ENCODE results near the gene CAMKMT.
A peak's percentile ranks its signal among the peaks of the same experiment; 100 is the strongest.

CAMKMT gene

DNA sequence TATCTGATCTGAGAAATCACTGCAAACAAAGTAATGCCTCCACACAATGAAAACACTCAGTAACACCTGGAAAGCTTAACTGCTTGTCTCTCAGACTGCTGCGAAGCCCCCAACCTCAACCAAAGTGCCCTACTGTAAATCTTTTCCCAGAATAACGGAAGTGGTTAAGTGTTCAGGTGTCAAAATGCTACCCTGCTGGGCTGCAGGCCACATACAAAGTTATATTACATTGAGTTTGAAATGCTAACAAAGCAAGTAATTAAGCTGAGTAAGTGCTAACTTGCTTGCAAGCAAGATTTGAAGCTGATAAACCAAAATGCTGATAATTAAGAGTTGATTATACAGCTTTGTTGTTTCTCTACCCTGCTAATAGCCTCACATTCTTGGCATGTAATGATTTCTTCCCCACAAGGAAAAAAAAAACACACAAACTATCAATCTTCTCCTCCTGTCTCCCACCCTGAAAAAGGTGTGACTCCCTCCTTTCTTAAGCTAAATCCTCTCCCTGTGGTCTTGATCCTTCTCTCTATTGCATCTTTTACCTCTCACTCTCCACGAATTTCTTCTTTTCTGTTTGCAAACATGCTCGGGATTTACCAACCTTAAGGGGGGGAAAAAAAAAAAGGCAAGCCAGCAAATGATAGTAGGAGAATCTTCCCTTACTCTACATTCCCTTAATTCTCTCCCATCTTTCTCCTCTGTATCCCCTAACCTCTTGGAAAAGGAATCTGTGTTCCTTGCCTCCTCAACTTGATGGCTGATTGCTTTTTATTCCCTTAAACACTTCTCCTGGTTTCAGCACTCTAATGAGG lies 312.9 kb downstream of the CAMKMT start:
- Mint-ChIP-seq H3K4me1 (no peaks in the 10 kb centered on the region), H3K36me3 (ENCODE audit: insufficient read depth) (no peaks in the 10 kb centered on the region), H3K27ac (ENCODE audit: low read depth) (no peak overlapping the region), H3K27me3 (no peaks in the 10 kb centered on the region), H3K4me3 (no peak overlapping the region), H3K9me3 (no peaks in the 10 kb centered on the region)
- peak; percentile 32 for ATAC-seq (replicated peaks; ENCODE audit: extremely low read depth, poor library complexity, severe bottlenecking)
- no peak for DNase-seq (ENCODE audit: low spot score in 2 of 2)

DNA sequence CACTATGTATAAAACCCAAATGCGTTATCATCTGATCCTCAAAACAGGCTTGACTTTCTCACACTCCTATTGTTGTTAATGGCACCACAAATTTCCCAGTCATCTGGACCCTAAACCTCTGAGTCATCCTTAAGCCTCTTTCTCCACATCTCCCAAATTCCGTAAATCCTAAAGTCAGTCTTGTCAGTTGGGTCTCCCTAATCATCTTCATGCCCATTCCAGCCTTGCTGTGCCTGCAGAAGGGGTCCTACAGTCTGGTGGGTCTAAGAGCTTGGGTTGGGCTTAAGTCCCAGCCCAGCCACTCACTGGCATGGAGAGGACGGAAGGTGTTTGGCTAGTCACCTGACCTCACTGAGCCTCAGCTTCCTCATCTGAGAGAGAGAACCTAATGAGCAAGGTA lies 314.6 kb downstream of the CAMKMT start:
- H3K27me3 Mint-ChIP-seq, result no peaks in the 10 kb centered on the region

GRCh38 chr2:44679584-44679983 lies 317.8 kb downstream of the CAMKMT start:
- Mint-ChIP-seq H3K4me1 (no peaks in the 10 kb centered on the region), H3K36me3 (ENCODE audit: insufficient read depth) (peaks cover 4% of the 10 kb centered on the region), H3K4me3 (no peak overlapping the region), H3K27me3 (no peaks in the 10 kb centered on the region), H3K9me3 (no peaks in the 10 kb centered on the region), H3K27ac (ENCODE audit: low read depth) (no peak overlapping the region)
- ATAC-seq (replicated peaks; ENCODE audit: extremely low read depth, poor library complexity, severe bottlenecking) (no peak), DNase-seq (ENCODE audit: low spot score in 2 of 2) (no peak)

More for the DNA sequence above, 314.6 kb downstream of the CAMKMT start:
- H3K9me3 Mint-ChIP-seq, result no peaks in the 10 kb centered on the region
- no peak overlapping the region for H3K4me3 Mint-ChIP-seq
- no peaks in the 10 kb centered on the region for H3K4me1 Mint-ChIP-seq
- ATAC-seq (replicated peaks; ENCODE audit: extremely low read depth, poor library complexity, severe bottlenecking), result no peak
- peaks cover 2% of the 10 kb centered on the region for H3K36me3 Mint-ChIP-seq (ENCODE audit: insufficient read depth)
- no peak overlapping the region for H3K27ac Mint-ChIP-seq (ENCODE audit: low read depth)
- no peak for DNase-seq (ENCODE audit: low spot score in 2 of 2)

DNA sequence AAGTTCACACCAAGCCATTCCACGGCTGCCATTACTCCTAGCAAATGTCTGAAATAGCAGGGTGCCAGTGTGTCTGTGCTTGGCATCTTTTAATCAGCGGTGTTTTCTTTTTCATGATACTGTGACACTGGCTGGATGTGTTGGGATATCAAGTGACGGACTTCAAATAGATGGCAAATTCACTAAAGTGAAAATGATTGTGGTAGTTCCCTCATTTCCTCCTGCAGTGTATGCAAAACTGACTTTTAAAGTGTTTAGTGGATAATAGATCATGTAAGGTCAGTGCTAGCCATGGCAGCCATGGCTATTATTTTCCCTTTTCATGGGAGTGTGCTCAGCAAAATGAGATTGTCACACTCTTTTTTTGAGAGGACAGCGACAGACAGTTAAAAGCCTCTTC lies 318.2 kb downstream of the CAMKMT start:
- peaks cover 4% of the 10 kb centered on the region for H3K36me3 Mint-ChIP-seq (ENCODE audit: insufficient read depth)
- H3K27me3 Mint-ChIP-seq, result no peaks in the 10 kb centered on the region

GRCh38 chr2:44680424-44680971 lies 318.8 kb downstream of the CAMKMT start:
- no peaks in the 10 kb centered on the region for H3K9me3 Mint-ChIP-seq
- H3K4me3 Mint-ChIP-seq, result no peak overlapping the region
- H3K4me1 Mint-ChIP-seq, result no peaks in the 10 kb centered on the region
- H3K36me3 Mint-ChIP-seq (ENCODE audit: insufficient read depth), result peaks cover 5% of the 10 kb centered on the region
- no peak for DNase-seq (ENCODE audit: low spot score in 2 of 2)
- no peaks in the 10 kb centered on the region for H3K27me3 Mint-ChIP-seq
- H3K27ac Mint-ChIP-seq (ENCODE audit: low read depth), result no peak overlapping the region
- ATAC-seq (replicated peaks; ENCODE audit: extremely low read depth, poor library complexity, severe bottlenecking), result no peak

More for the DNA sequence above, 318.2 kb downstream of the CAMKMT start:
- H3K4me1 Mint-ChIP-seq, result no peaks in the 10 kb centered on the region
- ATAC-seq (replicated peaks; ENCODE audit: extremely low read depth, poor library complexity, severe bottlenecking) (no peak), DNase-seq (ENCODE audit: low spot score in 2 of 2) (no peak)
- H3K27ac Mint-ChIP-seq (ENCODE audit: low read depth), result no peak overlapping the region
- H3K9me3 Mint-ChIP-seq, result no peaks in the 10 kb centered on the region
- no peak overlapping the region for H3K4me3 Mint-ChIP-seq

DNA sequence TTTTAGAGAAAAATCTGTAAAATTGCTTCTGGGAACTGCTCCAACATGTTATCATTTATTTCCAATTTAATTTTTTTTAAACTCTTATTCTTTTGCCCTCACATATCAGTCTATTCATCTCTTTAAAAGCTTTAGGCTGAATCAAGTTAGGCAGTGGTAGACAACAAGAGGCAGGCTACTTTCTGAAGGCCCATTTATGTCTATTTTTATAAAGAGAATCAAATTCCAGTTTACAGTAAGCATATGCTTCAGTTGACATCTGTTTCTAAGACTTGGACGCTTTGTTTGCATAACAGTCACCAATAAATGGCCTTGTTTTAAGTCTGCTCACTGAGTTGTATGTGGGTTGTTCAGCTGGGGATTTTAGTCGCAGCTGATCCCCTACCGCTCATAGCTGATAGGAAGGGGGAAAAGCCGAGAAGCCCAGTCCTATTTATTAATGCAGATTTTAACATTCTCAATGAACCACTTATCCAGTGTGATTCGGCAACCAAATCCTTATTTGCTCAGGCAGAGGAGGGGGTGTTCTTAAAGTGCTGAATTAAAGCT lies 319.3 kb downstream of the CAMKMT start:
- DNase-seq (ENCODE audit: low spot score in 2 of 2), result no peak
- Mint-ChIP-seq H3K27ac (ENCODE audit: low read depth) (no peak overlapping the region), H3K4me1 (no peaks in the 10 kb centered on the region), H3K27me3 (no peaks in the 10 kb centered on the region), H3K4me3 (no peak overlapping the region), H3K9me3 (no peaks in the 10 kb centered on the region), H3K36me3 (ENCODE audit: insufficient read depth) (peaks cover 5% of the 10 kb centered on the region)
- no peak for ATAC-seq (replicated peaks; ENCODE audit: extremely low read depth, poor library complexity, severe bottlenecking)

DNA sequence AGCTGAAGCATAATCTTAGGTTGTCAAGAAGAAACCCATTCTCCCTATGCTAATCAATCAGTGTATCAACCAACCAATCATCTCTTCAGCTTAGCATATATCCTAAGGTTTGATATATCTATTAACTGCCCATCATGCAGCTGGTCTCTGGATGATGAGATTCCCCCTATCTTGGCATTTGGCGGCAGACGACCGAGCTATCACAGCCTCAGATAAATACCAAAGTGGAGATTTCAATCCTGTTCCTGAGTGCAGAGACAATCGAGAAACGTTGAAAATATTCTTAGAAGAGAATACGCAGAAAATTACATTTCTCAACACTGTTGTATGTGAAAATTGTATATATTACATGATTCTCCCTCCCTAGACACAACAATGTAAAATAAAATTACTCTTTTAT lies 320.7 kb downstream of the CAMKMT start:
- H3K27ac Mint-ChIP-seq (ENCODE audit: low read depth), result no peak overlapping the region
- H3K27me3 Mint-ChIP-seq, result no peaks in the 10 kb centered on the region
- peaks cover 5% of the 10 kb centered on the region for H3K36me3 Mint-ChIP-seq (ENCODE audit: insufficient read depth)
- no peak overlapping the region for H3K4me3 Mint-ChIP-seq
- no peaks in the 10 kb centered on the region for H3K4me1 Mint-ChIP-seq
- ATAC-seq (replicated peaks; ENCODE audit: extremely low read depth, poor library complexity, severe bottlenecking), result no peak
- no peak for DNase-seq (ENCODE audit: low spot score in 2 of 2)
- no peaks in the 10 kb centered on the region for H3K9me3 Mint-ChIP-seq

- Mint-ChIP-seq H3K27me3 (no peaks in the 10 kb centered on the region), H3K4me3 (no peak overlapping the region), H3K27ac (ENCODE audit: low read depth) (no peak overlapping the region), H3K36me3 (ENCODE audit: insufficient read depth) (peaks cover 5% of the 10 kb centered on the region), H3K4me1 (no peaks in the 10 kb centered on the region), H3K9me3 (no peaks in the 10 kb centered on the region)
- no peak for DNase-seq (ENCODE audit: low spot score in 2 of 2)
- ATAC-seq (replicated peaks; ENCODE audit: extremely low read depth, poor library complexity, severe bottlenecking), result no peak
These were observed 322.8 kb downstream of the CAMKMT start for GRCh38 chr2:44684559-44684958.

DNA sequence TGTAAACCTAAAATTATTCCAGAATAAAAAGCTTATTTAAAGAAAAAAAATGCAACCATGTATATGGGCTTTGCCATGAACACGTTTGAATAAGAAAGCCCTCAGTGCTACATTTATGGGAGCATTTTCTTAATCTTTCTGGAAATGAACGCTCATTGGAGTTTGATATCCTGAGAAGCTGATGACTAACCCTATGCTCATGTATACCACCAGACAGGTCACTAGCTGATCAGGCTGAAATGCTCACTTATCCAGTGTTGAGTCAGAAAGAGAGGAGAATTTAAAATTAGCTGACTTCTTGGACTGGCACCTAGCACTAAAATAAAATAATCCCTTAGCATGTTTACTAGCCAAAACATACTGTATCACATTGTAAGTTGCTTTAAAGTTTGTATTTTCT lies 324.8 kb downstream of the CAMKMT start:
- H3K36me3 Mint-ChIP-seq (ENCODE audit: insufficient read depth), result peaks cover 3% of the 10 kb centered on the region
- DNase-seq (ENCODE audit: low spot score in 2 of 2), result no peak
- no peak for ATAC-seq (replicated peaks; ENCODE audit: extremely low read depth, poor library complexity, severe bottlenecking)
- no peaks in the 10 kb centered on the region for H3K9me3 Mint-ChIP-seq
- H3K27me3 Mint-ChIP-seq, result no peaks in the 10 kb centered on the region
- H3K4me3 Mint-ChIP-seq, result no peak overlapping the region
- H3K27ac Mint-ChIP-seq (ENCODE audit: low read depth), result no peak overlapping the region
- no peaks in the 10 kb centered on the region for H3K4me1 Mint-ChIP-seq

- Mint-ChIP-seq H3K4me3 (no peak overlapping the region), H3K36me3 (ENCODE audit: insufficient read depth) (peaks cover 3% of the 10 kb centered on the region), H3K27ac (ENCODE audit: low read depth) (no peak overlapping the region), H3K9me3 (no peaks in the 10 kb centered on the region), H3K4me1 (no peaks in the 10 kb centered on the region), H3K27me3 (no peaks in the 10 kb centered on the region)
- ATAC-seq (replicated peaks; ENCODE audit: extremely low read depth, poor library complexity, severe bottlenecking) (no peak), DNase-seq (ENCODE audit: low spot score in 2 of 2) (no peak)
These were observed 326.1 kb downstream of the CAMKMT start for GRCh38 chr2:44687686-44688455.

GRCh38 chr2:44688456-44689124 lies 326.8 kb downstream of the CAMKMT start:
- no peak overlapping the region for H3K27ac Mint-ChIP-seq (ENCODE audit: low read depth)
- ATAC-seq (replicated peaks; ENCODE audit: extremely low read depth, poor library complexity, severe bottlenecking) (no peak), DNase-seq (ENCODE audit: low spot score in 2 of 2) (no peak)
- H3K36me3 Mint-ChIP-seq (ENCODE audit: insufficient read depth), result peaks cover 1% of the 10 kb centered on the region
- H3K27me3 Mint-ChIP-seq, result no peaks in the 10 kb centered on the region
- no peak overlapping the region for H3K4me3 Mint-ChIP-seq
- H3K4me1 Mint-ChIP-seq, result no peaks in the 10 kb centered on the region
- no peaks in the 10 kb centered on the region for H3K9me3 Mint-ChIP-seq

DNA sequence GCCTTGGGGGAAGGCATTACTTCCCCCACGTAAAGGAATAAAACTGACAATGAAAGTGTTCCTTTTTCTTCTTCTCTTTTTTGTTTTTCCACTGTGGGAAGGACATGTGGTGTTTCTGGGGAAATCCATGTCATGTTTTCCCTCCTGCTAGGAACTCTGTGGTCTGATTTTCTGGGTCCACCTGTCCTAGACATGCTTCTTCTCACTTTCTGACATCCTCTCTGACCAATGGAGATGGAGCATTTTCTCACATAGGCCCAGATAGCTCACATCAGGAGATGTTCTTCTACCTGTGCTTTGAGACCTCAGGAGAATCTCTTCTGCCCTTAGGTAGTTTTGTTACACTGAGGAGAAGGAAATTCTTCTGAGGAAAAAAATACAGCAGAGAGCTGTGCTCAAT lies 327.8 kb downstream of the CAMKMT start:
- Mint-ChIP-seq H3K9me3 (no peaks in the 10 kb centered on the region), H3K27ac (ENCODE audit: low read depth) (no peak overlapping the region), H3K36me3 (ENCODE audit: insufficient read depth) (peaks cover 1% of the 10 kb centered on the region), H3K4me1 (no peaks in the 10 kb centered on the region), H3K27me3 (no peaks in the 10 kb centered on the region), H3K4me3 (no peak overlapping the region)
- ATAC-seq (replicated peaks; ENCODE audit: extremely low read depth, poor library complexity, severe bottlenecking) (no peak), DNase-seq (ENCODE audit: low spot score in 2 of 2) (no peak)

Measured in central memory CD8-positive, alpha-beta T cell (primary cell).